ENCODE results near the gene ALG12. TPM values are rescaled to one million over a fixed set of nuclear protein-coding genes. Genes with fewer than 3 reads are reported as not detected.

Gene ALG12
- total RNA-seq, 1 experiment from 2014 or later, result 25.4 TPM

GRCh38 chr22:49882519-49883293, 35.5 kb downstream of the ALG12 start:
- H3K27me3 Mint-ChIP-seq (ENCODE audit: unreplicated experiment), result no peaks in the 10 kb centered on the region
- H3K36me3 Mint-ChIP-seq (ENCODE audit: insufficient read depth, unreplicated experiment), result peaks cover 43% of the 10 kb centered on the region
- H3K27ac Mint-ChIP-seq (ENCODE audit: unreplicated experiment), result no peak overlapping the region
- H3K9me3 Mint-ChIP-seq (ENCODE audit: low read depth, unreplicated experiment), result peaks cover 3% of the 10 kb centered on the region
- intact Hi-C loops (cut with micrococcal nuclease; ENCODE audit: unreplicated experiment), result no loop called here
- no peak for DNase-seq
- TF ChIP-seq CTCF (IDR thresholded peaks at IDR 0.05; ENCODE audit: unreplicated experiment), result no peak
- no peaks in the 10 kb centered on the region for H3K4me1 Mint-ChIP-seq (ENCODE audit: low read depth, unreplicated experiment)
- H3K4me3 Mint-ChIP-seq (ENCODE audit: low read depth, unreplicated experiment), result no peak overlapping the region
- no TSS peak for BruUV-seq (replicated peaks)
- CTCF ChIA-PET, result no interaction called here

- no TSS peak for BruUV-seq (replicated peaks)
- H3K27me3 Mint-ChIP-seq (ENCODE audit: unreplicated experiment), result no peaks in the 10 kb centered on the region
- no peak for TF ChIP-seq CTCF (IDR thresholded peaks at IDR 0.05; ENCODE audit: unreplicated experiment)
- no peaks in the 10 kb centered on the region for H3K4me1 Mint-ChIP-seq (ENCODE audit: low read depth, unreplicated experiment)
- intact Hi-C loops (cut with micrococcal nuclease; ENCODE audit: unreplicated experiment), result no loop called here
- H3K36me3 Mint-ChIP-seq (ENCODE audit: insufficient read depth, unreplicated experiment), result peaks cover 42% of the 10 kb centered on the region
- H3K4me3 Mint-ChIP-seq (ENCODE audit: low read depth, unreplicated experiment), result no peak overlapping the region
- CTCF ChIA-PET, result no interaction called here
- H3K9me3 Mint-ChIP-seq (ENCODE audit: low read depth, unreplicated experiment), result peaks cover under 1% of the 10 kb centered on the region
- no peak for DNase-seq
- no peak overlapping the region for H3K27ac Mint-ChIP-seq (ENCODE audit: unreplicated experiment)
These were observed 36.4 kb downstream of the ALG12 start for GRCh38 chr22:49881856-49882255.

GRCh38 chr22:49880281-49880680, 38.0 kb downstream of the ALG12 start:
- Mint-ChIP-seq H3K9me3 (ENCODE audit: low read depth, unreplicated experiment) (no peaks in the 10 kb centered on the region), H3K4me3 (ENCODE audit: low read depth, unreplicated experiment) (no peak overlapping the region), H3K27ac (ENCODE audit: unreplicated experiment) (no peak overlapping the region), H3K27me3 (ENCODE audit: unreplicated experiment) (no peaks in the 10 kb centered on the region), H3K4me1 (ENCODE audit: low read depth, unreplicated experiment) (no peaks in the 10 kb centered on the region), H3K36me3 (ENCODE audit: insufficient read depth, unreplicated experiment) (peaks cover 46% of the 10 kb centered on the region)
- CTCF ChIA-PET, result no interaction called here
- no TSS peak for BruUV-seq (replicated peaks)
- DNase-seq, result no peak
- TF ChIP-seq CTCF (IDR thresholded peaks at IDR 0.05; ENCODE audit: unreplicated experiment), result no peak
- intact Hi-C loops (cut with micrococcal nuclease; ENCODE audit: unreplicated experiment), result no loop called here

- no TSS peak for BruUV-seq (replicated peaks)
- CTCF ChIA-PET, result no interaction called here
- H3K36me3 Mint-ChIP-seq (ENCODE audit: insufficient read depth, unreplicated experiment), result peaks cover 46% of the 10 kb centered on the region
- no peaks in the 10 kb centered on the region for H3K9me3 Mint-ChIP-seq (ENCODE audit: low read depth, unreplicated experiment)
- TF ChIP-seq CTCF (IDR thresholded peaks at IDR 0.05; ENCODE audit: unreplicated experiment), result no peak
- no peaks in the 10 kb centered on the region for H3K4me1 Mint-ChIP-seq (ENCODE audit: low read depth, unreplicated experiment)
- H3K4me3 Mint-ChIP-seq (ENCODE audit: low read depth, unreplicated experiment), result no peak overlapping the region
- intact Hi-C loops (cut with micrococcal nuclease; ENCODE audit: unreplicated experiment), result no loop called here
- H3K27me3 Mint-ChIP-seq (ENCODE audit: unreplicated experiment), result no peaks in the 10 kb centered on the region
- no peak overlapping the region for H3K27ac Mint-ChIP-seq (ENCODE audit: unreplicated experiment)
- DNase-seq, result no peak
These were observed 38.4 kb downstream of the ALG12 start for GRCh38 chr22:49879871-49880270.
